Stimulated activated CD4-positive, alpha-beta T cell treated with anti-CD3 and anti-CD28 coated beads, Interleukin-2, amount 100 ng/mL, for 4 hours (primary cell): ENCODE results near the gene TYMP.
"Not testable (repeated sequence)": the region's sequence is repeated elsewhere in the genome, so short reads cannot be mapped to it uniquely, and the experiment has no call there.

Experiments used
- DNase-seq: peaks from one replicate; pipeline ENCODE4 v3.0.0-alpha.2; 2020; ENCODE audit warnings: low read depth

Gene TYMP

DNA sequence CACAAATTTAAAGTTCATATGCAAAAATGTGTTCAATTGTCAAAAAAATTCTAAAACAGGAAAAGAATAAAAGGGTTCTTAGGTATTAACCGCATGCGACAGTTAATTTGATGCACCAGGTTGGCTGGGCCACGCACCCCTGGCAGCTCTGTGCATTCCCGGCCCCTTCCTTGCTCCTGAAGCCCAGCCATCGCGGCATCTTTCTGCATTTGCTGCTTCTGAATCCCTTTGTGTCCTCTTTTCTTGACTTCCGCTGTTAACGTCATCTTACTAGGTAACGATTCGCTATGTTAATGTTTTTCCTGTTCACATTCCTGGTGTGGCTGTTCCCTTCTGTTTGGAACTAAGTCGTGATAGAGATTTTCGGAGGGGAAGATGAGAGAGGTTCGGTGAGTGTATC lies 8.0 kb upstream of the TYMP start:
- DNase-seq = no peak

DNA sequence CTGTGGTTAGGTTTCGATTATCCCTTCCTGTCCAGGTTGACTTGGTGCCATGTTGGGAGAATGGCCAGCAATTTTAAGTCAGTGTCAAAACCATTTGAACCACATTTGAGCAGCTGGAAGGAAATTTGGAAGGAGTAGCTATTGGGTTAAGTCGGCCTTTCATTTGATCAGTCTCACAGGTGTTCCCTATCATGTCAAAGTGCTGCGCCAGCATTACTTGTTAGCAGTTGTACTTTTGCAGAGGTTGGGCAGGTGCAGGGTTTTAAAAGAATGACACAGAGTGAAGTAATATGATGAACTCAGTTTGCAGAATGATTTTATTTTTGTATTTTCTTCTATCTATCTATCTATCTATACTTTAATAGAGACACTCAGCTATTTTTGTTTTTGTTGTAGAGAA lies 6.4 kb upstream of the TYMP start:
- DNase-seq = no peak

DNA sequence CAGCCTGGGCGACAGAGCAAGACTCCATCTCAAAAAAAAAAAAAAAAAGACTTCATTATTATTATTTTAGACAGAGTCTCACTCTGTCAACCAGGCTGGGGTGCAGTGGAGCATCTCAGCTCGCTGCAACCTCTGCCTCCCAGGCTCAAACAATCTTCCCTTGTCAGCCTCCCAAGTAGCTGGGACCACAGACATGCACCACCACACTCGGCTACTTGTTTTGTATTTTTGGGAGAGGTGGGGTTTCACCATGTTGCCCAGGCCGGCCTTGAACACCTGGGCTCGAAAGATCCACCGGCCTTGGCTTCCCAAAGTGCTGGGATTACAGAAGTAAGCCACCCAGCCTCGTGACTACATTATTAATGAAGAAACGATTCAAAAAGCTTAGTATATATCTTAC lies 5.3 kb upstream of the TYMP start:
- no peak for DNase-seq

DNA sequence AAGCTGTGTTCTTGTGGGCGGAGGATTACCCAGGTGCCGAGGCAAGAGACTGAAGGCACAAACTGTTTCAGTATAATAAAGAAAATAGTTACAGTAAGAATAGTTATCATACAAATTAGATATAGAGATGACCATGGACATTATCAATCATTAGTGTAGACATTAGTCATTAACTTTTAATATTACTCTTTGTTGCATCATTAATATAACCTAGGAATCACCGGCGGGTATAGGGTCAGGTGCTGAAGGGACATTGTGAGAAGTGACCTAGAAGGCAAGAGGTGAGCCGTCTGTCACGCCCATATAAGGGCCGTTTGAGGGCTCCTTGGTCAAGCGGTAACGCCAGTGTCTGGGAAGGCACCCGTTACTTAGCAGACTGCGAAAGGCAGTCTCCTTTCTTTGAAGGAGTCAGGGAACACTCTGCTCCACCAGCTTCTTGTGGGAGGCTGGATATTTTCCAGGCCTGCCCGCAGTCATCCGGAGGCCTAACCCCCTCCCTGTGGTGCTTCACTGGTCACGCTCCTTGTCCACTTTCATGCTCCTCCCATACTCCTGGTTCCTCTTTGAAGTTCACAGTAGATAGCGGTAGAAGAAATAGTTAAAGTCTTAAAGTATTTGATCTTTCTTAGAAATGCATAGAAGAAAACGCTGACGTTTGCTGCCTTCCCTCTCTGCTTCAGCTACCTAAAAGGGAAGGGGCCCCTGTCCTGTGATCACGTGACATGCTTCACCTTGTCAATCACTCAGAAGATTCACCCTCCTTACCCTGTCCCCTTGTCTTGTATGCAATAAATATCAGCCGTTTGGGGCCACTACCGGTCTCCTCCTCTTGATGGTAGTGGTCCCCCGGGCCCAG lies 4.3 kb upstream of the TYMP start:
- DNase-seq = not testable (repeated sequence)

DNA sequence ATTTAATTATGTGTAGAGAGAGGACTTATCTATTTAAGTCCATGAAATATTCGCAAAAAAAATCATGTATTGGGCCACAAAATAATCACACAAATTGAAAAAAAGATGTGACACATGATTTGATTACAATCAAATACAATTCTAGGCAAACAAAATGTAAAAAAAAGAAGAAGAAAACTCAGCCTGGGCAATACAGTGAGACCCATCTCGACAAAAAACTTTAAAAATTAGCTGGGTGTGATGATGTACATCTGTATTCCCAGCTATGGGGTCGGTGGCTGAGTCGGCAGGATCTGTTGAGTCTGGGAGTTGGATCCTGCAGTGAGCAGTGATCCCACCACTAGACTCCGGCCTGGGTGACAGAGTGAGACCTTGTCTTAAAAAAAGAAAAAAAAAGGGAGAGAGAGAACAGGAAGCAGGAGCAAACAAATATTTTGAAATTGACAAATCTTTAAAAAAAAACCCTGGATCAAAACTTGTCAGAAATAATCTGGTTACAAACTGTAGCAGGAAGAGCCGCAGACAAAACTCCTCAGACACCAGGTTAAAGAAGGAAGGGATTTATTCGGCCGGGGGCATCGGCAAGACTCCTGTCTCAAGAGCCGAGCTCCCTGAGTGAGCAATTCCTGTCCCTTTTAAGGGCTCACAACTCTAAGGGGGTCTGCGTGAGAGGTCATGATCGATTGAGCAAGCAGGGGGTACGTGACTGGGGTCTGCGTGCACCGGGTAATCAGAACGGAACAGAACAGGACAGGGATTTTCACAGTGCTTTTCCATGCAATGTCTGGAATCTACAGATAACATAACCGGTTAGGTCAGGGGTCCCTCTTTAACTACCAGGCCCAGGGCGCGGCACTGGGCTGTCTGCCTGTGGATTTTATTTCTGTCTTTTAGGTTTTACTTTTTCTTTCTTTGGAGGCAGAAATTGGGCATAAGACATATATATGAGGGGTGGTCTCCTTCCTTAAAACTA lies 3.3 kb upstream of the TYMP start:
- DNase-seq = no peak

DNA sequence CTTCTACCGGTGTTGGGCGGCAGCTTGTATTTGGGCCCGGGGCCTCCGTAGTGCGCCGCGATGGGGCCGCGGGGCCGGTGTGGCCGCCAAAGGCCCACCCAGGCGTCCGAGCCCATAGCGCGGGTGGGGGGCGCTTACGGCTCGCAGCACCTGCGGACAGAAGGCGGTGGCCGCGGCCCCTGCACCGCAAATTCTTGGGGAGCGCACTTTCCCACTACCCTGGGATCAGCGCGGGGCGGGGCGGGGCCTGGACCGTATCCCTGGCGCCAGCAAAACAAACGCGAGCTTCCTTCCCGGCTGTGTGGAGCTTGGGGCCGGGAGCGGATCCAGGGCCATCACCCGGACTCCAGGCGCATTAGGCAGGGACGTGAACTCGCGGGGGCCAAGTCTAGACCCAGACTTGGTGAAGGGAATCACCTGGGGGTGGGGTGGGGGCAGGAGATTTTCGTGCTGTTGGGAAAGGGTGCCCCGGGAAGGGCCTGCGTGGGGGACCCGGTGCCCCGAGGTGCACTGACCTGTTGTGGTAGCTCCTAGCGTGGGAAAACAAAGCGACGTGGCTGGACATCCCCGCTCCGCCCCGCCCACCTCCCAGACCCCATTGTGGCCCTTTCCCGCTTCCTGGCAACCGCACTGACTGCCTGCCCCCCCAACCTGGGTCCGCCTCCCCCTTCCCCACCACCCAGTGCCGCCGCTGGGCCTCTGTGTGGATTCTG lies 2.3 kb upstream of the TYMP start:
- no peak for DNase-seq

DNA sequence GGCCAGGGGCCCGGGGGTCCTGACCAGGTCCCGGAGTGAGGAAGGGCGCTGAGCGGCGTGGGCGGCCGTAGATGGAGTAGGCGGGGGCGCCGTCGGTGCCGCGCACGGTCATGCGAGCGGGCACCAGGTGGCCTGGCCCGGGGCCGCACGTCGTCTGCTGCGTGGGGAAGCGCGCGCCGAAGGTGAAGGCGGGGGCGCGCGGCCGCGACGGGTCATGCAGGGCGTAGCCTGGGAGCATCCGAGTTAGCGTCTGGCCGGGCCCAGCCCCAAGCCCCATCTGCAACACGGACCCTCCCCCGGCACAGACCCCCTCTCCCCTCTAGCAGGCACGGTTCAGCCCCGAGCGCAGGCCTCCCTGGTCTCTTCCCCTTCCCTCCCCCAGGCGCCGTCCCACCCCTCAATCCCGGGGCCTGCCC lies 1.7 kb upstream of the TYMP start:
- DNase-seq = peak; percentile 76

DNA sequence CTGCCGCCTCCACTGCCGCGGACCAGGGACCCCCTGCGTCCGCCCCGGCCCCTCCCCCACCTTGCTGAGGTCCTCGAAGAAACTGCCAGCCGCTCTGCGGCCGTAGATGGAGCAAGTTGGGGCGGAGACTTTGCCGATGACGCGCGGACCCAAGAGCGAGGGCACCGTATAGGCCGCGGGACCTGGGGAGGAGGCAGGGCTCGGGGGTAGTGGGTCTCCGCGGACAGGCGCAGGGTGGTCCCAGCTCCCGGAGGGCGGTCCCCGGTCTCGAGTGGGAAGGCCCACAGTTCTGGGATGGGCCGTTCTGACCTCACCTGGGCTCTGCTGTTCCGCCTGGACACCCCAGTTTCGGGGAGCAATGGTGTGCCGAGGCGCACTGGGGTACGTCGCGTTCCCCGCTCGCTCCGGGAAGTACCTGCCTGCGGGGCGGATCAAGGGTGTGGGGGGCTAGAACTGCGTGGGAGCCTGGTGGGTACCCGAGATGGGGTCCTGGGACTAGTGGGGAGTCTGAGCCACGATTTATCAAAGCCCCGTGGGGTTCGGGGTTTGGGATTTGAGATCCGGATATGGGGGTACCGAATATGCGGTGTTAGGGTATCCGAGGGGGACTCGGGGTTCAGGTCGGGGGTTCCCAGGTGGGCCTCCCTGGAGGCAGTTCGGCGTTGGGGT lies 1.2 kb upstream of the TYMP start:
- peak; percentile 77 for DNase-seq

DNA sequence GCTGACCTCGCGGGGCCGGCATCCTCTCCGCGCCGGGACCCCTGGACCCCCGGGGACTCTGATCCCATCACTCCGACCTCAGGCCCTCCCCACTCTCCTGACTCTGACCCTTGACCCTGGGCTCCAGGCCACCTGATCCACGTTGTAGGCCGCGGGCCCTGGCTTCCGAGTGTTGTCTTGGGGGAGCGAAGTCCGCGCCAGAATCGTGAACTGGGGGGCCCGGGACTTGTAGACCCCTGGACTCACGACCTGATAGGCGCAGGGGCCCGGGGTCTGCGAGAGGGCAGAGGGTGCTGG lies 716 bp upstream of the TYMP start:
- no peak for DNase-seq

DNA sequence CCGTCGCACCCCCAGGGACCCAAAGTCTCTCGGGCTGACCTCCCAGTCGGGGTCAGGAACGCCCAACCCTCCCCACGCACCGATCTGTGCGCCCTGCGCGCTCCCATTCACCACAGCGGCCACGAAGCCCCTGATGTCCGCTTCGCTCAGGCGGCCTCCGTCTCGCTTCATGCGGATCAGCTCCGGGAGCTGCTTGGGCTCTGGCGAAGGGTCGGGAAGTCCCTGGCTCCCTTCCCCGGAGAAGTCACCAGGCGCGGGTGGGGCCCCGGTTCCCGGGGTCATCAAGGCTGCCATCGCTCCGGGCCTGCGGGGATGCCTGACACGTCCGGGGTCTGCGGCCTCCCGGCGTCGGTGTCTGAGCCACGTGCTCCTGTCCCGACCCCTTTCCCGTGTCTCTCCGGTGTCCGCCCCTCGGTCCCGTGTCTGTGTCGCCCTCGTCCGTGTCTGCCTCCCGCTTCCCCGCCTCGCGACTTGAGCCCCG lies 356 bp downstream of the TYMP start:
- DNase-seq = no peak

DNA sequence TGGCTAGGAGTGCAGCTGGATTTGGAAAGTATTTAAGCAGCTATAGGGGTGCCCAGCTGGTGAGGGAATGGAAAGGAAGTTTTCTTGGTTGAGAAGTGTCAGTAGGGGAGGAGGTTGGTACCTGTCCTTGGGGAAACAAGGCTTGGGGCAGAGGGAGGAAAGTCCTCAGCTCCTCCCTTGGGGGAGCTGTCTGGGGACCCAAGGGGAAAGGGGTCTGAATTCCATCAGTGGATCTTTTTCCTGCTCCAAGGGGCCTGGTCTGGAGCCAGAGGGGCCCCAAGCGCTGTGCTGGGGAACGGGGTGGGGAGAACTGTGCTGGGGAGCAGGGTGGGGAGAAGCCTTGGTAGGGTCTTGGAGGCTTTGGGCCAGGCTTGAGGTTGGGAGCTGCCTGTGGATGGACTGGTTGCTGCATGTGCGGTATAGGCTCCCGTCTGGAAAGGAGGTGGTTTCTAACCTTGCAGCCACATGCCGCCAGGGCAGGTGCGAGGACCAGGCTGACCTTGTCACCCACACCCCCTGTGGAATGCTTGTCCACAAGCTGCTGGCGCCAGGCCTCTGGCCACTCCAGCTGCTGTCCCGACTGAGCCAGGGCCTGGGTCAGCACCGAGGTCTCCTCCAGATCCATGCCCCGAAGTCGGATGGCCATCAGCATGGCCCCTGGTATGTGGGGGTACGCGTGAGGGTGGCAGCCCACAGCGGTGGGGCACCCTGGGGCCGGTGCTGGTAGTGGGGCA lies 963 bp downstream of the TYMP start:
- DNase-seq = no peak

DNA sequence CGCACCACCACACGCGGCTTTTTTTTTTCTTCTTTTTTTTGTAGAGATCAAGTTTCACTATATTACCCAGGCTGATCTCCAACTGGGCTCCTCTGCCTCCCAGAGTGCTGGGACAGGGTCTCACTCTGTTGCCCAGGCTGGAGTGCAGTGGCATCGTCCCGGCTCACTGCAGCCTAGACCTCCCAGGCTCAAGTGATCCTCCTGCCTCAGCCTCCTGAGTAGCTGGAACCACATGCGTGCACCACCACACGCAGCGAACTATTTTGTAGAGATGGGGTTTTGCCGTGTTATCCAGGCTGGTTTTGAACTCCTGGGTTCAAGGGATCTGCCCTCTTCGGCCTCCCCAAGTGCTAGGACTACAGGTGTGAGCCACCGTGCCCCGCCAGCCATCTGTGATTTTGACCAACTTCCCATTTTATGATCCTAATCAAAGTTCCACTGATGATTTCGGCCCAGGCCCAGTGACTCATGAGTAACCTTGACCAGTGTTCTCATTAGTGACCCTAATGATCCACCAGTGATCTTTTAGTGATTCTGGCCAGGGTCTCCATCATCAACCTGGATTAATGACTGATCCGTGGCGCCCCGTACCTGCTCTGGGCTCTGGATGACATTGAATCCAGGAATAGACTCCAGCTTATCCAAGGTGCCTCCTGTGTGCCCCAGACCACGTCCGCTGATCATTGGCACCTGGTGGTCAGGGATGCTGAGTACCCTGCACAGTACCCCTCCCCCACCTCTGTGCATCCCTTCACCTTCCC lies 1.7 kb downstream of the TYMP start:
- DNase-seq = no peak

DNA sequence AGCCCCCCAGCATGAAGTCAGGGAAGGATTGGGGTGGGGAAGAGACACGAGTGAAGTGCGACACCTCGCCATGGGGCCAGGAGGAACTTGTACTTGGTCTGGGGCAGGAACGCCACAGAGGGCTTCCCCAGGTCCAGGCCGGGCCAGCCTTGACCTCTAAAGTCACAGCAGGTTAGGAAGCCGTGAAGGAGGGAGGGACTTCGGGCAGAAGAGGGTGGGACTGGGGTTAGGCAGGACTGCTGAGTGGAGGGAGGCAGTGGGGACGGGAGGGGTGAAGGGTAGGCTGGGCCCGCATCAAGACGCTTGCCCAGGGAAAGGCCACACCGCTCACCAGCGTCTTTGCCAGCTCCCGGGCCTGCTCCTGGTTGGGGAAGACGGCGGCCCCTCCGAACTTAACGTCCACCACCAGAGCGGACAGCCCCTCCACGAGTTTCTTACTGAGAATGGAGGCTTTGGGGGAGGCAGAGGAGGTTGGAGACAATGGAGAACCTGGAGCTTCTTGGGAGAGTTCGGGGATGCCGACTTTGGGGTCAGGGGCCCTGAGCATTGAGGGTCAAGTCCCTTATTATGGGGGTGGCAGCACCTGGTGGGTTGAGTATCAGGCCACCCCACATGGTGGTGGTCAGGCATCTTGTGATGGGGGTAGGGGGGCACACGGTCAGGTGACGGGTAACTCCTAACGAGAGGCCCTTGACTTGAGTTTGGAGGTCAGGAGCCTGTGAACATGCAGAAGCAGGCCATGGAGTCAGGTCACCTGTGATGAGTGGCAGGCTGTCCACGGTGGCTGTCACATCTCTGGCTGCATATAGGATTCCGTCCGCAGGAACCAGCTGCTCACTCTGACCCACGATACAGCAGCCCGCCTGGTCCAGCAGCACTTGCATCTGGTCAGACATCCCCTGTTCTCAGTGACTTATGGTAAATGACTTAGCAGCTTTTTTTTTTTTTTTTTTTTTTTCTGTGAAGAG lies 2.7 kb downstream of the TYMP start:
- no peak for DNase-seq

DNA sequence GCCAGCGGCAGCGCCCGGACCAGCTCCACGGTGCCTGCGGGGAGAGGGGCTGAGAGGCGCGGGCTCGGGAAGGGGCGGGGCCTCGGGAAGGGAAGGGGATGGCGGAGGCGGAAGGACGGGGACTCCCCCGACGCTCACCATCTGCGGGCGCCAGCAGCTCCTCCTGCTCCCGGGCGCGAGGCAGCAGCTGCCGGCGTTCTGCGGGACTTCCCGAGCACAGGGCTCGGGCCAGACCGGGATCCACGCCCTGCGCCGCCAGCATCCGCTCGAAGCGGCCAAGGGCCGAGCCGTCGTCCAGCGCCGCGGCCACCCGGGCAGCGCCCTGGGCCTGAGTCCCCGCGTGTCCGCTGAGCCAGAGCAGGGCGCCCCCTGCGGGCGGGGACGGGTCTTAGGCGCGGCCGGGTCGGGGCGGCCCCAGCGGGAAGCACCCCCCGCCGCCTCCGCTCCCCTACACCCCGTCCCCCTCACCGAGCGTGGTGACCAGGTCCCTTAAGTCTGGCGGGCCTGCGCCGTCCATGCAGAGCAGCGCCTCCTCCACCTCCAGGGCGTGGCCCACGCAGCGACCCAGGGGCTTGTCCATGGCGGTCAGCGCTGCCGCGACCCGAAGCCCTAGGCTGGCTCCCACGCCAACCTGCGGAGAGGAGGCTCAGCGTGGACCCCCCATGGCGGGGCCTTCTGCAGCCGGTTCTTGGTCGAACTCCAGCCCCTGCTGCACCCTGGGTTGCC lies 3.5 kb downstream of the TYMP start:
- peak; percentile 83 for DNase-seq

DNA sequence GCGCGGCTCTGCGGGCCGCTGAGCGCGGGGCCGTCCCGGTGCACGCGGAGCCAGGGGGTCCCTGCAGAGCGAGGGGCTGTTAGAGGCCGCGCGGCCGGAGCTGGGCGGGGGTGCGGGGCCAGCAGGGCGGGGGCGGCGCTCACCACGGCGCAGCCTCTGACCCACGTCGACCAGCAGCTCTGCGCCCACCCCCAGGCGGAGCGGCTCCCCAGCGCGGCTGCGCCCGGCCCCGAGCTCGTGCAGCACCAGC lies 4.0 kb downstream of the TYMP start:
- DNase-seq = no peak

DNA sequence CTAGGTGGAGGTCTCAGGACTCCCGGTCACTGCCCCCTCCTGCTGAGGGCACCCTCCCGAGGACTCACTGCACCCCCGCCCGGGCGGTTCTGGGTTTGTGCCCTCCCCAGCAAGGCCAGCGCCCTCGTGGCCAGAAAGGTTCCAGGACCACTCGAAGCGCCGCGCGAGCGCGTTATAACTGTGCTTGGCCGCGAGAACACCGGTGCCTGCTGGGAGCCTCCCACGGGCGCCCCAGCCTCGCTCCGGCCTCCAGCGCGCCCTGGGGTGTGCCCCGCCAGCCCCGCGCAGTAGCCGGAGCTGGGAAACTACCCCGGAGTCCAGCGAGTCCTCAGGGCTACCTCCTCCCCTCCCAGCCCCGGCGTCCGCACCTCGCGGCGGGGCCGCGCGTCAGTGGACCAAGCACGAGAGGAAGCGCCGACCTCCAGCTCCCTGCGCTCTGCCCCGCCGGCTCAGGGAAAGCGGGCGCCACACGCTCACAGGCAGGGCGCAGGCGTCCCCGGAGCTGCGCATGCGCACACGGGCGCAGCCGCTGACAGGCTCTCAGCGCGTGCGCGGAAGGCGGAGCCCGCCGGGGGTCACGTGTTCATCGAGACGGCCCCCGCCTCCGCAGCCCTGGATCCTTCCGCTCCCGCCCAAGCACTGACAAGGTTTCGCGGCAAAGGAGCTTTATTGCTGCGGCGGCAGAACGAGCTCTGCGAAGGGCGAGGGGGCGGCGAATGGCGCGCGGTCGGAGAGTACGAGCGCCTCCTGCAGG lies 4.5 kb downstream of the TYMP start, which contains the start of gene SCO2:
Gene SCO2, minus strand, starts transcription at position 495 of the 754 bp plus-strand sequence. CDS start 1,187 bp downstream, outside the sequence.
- DNase-seq = peak; percentile 99

DNA sequence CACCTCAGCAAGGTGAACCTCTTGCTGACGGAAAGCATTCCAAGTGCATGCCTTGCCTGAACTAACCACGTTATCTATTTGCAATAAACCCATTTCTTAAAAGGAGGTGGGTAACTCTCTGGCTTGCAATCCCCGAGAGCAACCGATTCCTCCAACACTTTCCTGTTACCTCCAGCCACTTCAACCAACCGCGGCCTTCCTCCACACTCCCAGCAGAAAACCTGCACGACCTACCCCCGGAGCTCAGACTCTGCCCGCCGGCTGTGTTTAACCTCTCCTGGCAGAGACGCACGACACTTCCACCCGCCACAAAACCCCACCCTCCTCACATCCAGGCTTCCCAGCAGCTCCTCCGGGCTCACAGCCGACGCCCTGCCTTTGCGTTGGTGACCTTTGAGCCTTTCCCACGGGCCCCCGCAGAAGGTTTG lies 5.1 kb downstream of the TYMP start:
- no peak for DNase-seq
